Measurements from ENCODE around the gene SOS2.

DNA sequence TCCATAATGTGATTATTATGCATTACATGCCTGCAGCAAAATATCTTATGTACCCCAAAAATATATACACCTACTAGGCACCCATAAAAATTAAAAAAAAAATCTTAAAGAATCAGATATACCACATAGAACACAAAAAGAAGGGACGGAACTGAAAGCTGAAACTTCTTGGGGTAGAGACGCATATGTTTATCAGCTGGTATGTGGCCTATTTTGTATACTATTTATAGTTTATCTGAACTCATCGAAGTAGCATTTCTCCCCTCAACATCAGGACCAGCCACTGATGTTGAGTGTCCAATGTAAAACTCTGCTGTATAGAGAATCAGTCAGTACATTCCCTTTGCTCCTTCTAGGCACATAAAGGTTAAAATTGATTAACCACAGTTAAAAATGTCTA is 22.9 kb upstream of the SOS2 start:
- no peak for TF ChIP-seq EP300 (IDR thresholded peaks at IDR 0.05; ENCODE audit: borderline replicate concordance in 1 of 2, low read depth in 2 of 2, low read length in 2 of 2)
- TF ChIP-seq, protein P1, sequence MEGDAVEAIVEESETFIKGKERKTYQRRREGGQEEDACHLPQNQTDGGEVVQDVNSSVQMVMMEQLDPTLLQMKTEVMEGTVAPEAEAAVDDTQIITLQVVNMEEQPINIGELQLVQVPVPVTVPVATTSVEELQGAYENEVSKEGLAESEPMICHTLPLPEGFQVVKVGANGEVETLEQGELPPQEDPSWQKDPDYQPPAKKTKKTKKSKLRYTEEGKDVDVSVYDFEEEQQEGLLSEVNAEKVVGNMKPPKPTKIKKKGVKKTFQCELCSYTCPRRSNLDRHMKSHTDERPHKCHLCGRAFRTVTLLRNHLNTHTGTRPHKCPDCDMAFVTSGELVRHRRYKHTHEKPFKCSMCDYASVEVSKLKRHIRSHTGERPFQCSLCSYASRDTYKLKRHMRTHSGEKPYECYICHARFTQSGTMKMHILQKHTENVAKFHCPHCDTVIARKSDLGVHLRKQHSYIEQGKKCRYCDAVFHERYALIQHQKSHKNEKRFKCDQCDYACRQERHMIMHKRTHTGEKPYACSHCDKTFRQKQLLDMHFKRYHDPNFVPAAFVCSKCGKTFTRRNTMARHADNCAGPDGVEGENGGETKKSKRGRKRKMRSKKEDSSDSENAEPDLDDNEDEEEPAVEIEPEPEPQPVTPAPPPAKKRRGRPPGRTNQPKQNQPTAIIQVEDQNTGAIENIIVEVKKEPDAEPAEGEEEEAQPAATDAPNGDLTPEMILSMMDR (IDR thresholded peaks at IDR 0.05; ENCODE audit: control extremely low read depth in 1 of 3, insufficient read depth in 1 of 3, low read depth in 1 of 3, low read length in 3 of 3), result no peak

Measured in H1 (cell line).